Skeletal muscle satellite cell (primary cell): Measurements from ENCODE around the gene GGTLC3. TPM values are rescaled to one million over a fixed set of nuclear protein-coding genes. Genes with fewer than 3 reads are reported as not detected.
"Not testable (repeated sequence)": the region's sequence is repeated elsewhere in the genome, so short reads cannot be mapped to it uniquely, and the experiment has no call there.

Experiments
- H3K27me3 ChIP-seq: 2 replicates; pipeline ENCODE4 v1.7.0; 2013; ENCODE audit warnings: low read length; ENCODE audit not compliant: control insufficient read depth, insufficient read depth
- H3K36me3 ChIP-seq: 2 replicates; pipeline ENCODE4 v1.7.0; 2013; ENCODE audit warnings: mild to moderate bottlenecking, control low read depth, low read length; ENCODE audit not compliant: insufficient read depth
- H3K4me1 ChIP-seq: 2 replicates; pipeline ENCODE4 v1.7.0; 2013; ENCODE audit warnings: low read length; ENCODE audit not compliant: control insufficient read depth, insufficient read depth
- H3K4me2 ChIP-seq: 2 replicates; pipeline ENCODE4 v1.7.0; 2013; ENCODE audit warnings: mild to moderate bottlenecking, low read length
- H3K4me3 ChIP-seq: 2 replicates; pipeline ENCODE4 v1.7.0; 2013; ENCODE audit warnings: low read length
- H3K9ac ChIP-seq: 2 replicates; pipeline ENCODE4 v1.7.0; 2013; ENCODE audit warnings: mild to moderate bottlenecking, low read depth, low read length, moderate library complexity
- H3K9me3 ChIP-seq: replicated peaks from 2 replicates; pipeline ENCODE4 v1.7.0; 2013; ENCODE audit warnings: mild to moderate bottlenecking, control low read depth, low read length
- total RNA-seq: library from RNA; depleted of rRNA; stranded (reverse); fragments of >200 nt; gene quantifications from 2 replicates; pipeline ENCODE4 v1.2.3, GENCODE V29; 2012; rRNA removed

GGTLC3 gene
- not detected in 2 replicates for total RNA-seq

DNA sequence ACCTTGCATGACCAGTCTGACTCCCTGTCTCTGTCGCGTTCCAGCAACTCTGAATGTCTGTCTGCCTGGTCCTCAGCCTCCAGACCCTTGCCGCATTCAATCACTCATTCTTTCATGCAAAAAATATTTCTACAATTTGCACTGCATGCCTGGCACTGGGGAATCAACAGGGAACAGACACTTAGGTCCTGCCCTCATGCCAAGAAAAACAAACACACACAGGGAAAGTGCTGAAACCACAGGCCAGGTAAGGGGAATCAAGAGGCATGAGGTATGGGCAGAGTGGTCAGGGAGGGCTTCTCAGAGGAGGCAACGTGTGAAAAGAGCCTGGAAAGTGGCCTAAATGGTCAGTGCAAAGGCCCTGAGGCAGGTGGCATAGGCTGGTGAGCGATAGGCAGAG is at the start of gene GGTLC3:
Gene GGTLC3, minus strand, starts transcription at position 101 of the 400 bp plus-strand sequence. CDS start 264 bp downstream, outside the sequence.
- not testable (repeated sequence) for H3K9me3 ChIP-seq, H3K4me3 ChIP-seq, H3K4me2 ChIP-seq, H3K9ac ChIP-seq, H3K4me1 ChIP-seq, H3K27me3 ChIP-seq, H3K36me3 ChIP-seq

DNA sequence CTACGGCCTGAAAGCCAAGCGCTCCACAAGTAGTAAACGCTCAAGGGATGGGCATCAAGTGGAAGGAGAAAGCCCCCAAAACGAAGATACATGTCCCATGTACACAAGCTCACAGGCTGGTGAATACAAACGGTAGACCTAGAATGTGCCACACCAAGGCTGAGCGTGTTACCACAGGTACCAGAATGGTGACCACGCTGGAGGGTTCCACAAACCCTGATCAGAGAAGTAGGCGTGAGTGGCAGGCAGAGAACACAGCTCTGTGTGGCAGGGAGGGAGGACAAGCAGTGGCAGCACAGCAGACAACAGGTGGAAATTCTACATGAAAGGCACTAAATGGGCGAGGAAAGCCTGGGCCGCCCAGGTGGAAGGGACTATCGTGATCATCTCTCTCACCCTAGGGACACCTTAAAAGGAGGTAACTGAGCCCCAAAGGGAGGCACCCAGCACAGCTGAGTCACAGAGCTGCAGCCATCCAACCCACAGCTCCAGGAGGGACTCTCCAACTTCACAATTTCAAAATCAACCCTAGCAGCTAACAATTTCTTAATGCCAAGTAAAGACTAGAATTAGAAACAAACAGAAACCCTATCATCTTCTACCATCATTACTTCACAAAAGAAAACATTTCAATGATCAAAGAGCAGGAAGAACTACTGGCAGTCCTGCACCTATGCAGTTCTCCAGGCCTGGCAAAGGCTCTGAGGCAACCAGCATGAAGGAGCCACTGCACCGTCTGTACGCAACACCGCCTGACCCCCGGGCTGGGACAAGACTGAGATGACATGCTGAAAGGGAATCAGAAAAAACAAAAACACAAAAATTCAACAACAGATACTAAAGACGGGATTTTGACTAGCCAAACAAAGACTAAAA is 42.4 kb upstream of the GGTLC3 start:
- not testable (repeated sequence) for H3K4me2 ChIP-seq, H3K4me3 ChIP-seq, H3K27me3 ChIP-seq, H3K9me3 ChIP-seq, H3K9ac ChIP-seq, H3K4me1 ChIP-seq, H3K36me3 ChIP-seq

DNA sequence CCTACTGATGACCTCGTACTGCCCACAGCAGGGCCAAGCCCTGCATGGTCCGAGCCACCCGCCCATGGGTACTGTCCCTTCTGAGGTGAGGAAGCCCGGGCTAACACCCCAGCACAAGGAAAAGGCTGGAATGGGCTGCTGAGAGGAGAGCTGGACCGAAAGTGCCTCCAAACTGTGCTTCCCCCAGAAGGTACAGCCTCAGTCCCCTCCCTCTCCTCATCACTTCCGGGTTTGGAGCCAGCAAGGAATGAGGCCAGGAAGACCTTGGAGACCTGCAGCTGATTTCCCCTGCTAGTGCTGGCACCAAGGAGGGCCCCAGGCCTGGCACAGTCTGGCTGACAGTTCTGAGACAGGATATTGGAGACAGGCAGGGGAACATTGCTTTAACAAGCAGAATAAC is 41.0 kb upstream of the GGTLC3 start:
- not testable (repeated sequence) for H3K4me2 ChIP-seq

DNA sequence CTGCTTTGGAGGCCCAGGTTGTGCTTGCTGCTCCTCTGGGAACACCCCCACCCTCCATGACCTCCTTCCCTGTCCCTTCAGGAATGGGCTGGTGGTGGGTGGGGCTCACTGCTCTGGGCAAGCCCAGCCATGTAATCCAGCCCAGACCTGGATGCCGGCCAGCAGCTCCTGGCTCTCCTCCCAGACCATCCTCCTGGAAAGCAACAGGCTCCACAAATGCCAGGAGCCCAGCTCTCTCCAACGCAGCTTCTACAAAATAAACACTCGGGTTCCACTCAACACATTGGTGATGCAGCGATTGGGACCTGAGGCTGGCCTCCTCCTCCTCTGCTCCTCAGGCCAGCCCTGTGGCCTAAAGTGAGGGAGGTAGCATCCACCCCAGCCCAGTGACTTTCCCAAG is 40.6 kb upstream of the GGTLC3 start:
- not testable (repeated sequence) for H3K27me3 ChIP-seq, H3K4me2 ChIP-seq, H3K9ac ChIP-seq, H3K4me1 ChIP-seq, H3K9me3 ChIP-seq, H3K36me3 ChIP-seq, H3K4me3 ChIP-seq

More for the DNA sequence above, 41.0 kb upstream of the GGTLC3 start:
- not testable (repeated sequence) for H3K9ac ChIP-seq, H3K36me3 ChIP-seq, H3K4me1 ChIP-seq, H3K4me3 ChIP-seq, H3K9me3 ChIP-seq, H3K27me3 ChIP-seq

DNA sequence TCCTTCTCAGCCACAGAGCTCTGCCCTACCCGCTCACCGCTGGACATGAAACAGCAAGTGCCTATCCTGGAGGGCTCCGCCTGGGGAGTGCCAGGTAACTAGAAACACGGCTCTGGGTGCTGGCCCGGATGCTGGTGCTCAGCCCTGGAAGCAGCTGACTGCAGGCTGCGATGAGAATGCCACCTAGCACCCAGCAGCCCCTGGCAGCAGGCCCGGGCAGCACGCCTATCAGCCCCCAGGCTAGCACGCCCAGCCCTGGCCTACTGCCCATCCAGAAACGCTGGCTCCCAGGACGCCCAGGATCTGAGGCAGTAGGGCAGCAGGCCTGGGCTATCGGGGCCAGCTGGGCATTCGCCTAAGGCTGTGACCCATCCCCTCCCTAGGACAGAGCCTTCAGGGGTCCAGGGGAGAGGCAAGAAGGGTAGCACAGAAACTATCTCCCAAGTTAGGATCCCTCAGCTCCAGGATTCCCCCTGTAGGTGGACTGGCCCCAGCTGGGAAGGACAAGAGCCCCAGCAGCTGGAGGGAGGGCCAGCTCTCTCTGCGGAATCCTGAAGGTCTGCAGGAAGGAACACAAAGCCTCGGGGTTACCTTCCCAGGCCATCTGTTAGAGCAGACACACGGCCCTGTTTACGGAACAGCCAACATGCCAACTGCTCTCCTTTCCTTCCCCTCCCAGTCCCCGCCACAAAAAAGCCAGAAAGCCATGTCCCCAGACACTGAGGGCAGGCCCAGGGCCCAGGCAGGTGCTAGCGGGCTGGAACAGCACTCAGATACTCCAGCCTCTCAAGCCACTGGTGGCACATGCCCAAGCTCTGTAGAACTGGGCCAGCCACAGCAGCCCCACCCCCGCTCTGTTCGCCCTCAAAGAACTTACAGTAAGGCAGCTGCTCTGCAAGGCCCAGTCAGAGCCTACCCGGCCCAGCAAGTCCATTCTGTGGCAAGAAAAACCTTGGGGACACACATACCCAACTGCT is 36.6 kb upstream of the GGTLC3 start:
- H3K36me3 ChIP-seq, H3K27me3 ChIP-seq, H3K4me1 ChIP-seq, H3K4me3 ChIP-seq, H3K4me2 ChIP-seq, H3K9ac ChIP-seq, H3K9me3 ChIP-seq: not testable (repeated sequence)

DNA sequence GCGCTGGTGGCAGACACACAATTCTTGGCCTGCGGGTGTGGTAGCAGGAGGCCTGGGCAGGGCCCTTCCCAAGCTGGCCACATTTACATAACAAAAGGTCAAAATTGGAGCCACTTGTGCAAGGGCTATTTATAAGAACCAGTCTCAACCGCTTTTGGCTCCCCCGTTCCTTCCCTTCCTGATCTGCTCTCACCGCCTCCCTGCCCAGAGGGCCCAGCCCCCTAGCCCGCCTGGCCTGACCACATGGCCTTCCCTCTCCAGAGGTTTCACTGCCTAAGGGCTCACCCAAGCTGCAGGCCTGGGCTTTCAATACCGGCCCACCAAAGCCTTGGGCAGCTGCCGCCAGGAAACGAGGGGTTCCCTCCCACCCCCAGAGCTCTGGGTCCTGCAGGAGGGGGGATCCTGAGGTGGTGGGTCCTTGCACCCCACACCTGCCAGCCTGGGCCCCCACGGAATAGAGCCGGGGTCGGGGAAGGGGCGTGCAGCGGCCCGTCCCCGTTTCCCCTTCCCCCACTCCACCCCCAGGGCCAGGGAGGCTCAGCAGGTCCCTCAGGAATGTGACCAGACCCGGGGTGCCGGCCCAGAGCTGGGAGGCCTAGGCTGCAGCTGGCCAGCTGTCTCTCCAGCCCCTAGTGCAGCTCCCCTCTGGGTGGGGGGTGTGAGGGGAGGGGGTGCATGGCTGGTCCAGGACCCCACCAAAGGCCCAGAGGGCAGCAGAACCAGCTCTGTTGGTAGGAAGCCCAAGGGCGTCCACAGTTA is 35.1 kb upstream of the GGTLC3 start:
- not testable (repeated sequence) for H3K4me3 ChIP-seq, H3K36me3 ChIP-seq, H3K9ac ChIP-seq, H3K9me3 ChIP-seq, H3K27me3 ChIP-seq, H3K4me2 ChIP-seq, H3K4me1 ChIP-seq

DNA sequence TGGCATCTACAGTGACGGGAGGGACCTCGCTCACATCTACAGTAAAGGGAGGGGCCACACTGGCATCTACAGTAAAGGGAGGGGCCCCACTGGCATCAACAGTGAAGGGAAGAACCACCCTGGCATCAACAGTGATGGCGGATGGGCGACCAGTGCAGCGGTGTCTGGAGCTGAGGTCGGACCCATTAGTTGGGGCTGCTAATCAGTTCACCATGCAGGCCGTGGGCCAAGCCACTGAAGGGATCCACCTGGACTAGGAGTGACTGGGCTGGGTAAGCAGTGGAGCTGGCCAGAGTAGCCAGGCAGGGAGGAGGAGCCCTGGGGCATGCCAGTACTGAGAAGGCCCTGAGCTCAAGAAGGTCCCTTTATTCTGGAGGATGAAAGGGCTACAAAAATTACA is 33.1 kb upstream of the GGTLC3 start:
- not testable (repeated sequence) for H3K4me1 ChIP-seq, H3K36me3 ChIP-seq, H3K4me3 ChIP-seq, H3K27me3 ChIP-seq, H3K4me2 ChIP-seq, H3K9ac ChIP-seq, H3K9me3 ChIP-seq

DNA sequence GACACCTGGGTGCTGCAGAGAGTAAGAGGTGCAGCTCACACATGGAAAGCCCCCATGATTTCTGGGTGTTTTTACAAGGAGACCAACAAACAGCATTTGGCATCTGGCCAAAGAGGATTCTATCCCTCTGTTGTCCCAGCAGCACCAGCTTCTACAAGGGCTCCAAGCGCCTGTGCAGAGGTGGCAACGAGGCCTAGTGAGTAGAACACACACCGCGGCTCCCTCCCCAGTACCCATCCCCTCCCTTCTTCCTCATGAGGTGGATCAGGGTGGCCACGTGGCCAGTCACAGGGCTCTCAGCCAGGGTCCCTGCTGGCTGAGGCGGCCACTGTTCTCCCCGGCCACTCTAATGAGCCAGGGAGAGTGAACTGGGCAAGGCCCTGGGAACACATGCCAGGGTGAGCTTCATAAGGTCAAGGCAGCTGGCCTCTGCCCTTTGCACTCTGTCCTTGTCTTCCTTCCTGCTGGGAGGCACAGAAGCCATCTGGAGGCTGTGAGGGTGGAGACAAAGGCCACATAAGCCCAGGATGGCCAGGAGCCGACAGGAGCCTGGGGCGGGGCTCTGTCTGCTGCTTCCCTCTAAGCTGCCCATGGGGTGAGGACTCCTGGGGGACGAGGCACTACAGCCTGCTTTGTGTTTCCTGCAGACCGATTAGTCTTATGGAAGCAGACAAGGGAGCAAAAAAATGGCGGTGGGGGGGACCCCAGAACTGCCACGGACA is 31.7 kb upstream of the GGTLC3 start:
- not testable (repeated sequence) for H3K9ac ChIP-seq, H3K36me3 ChIP-seq, H3K4me2 ChIP-seq, H3K4me3 ChIP-seq, H3K4me1 ChIP-seq, H3K27me3 ChIP-seq, H3K9me3 ChIP-seq

DNA sequence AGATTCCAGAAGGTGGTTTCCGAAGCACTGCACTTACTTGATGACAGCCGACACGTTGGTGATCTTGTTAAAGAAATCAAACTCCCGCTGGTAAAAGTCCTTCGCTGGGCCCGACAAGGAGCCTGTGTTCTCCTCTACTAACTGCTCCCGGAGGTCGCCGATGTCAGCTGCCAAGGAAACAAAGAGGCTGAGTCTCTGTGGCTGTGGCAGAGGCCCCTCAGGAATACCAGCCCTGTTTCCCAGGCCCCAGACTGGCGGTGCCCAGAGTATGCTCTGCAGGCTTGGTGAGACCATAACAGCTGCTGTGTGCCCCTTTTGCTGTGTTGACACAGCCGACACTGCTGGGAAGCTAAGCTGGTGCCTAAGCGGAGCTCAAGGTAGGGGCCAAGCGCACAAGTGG is 26.7 kb upstream of the GGTLC3 start:
- not testable (repeated sequence) for H3K9me3 ChIP-seq, H3K4me3 ChIP-seq, H3K36me3 ChIP-seq, H3K9ac ChIP-seq, H3K4me1 ChIP-seq, H3K4me2 ChIP-seq, H3K27me3 ChIP-seq

DNA sequence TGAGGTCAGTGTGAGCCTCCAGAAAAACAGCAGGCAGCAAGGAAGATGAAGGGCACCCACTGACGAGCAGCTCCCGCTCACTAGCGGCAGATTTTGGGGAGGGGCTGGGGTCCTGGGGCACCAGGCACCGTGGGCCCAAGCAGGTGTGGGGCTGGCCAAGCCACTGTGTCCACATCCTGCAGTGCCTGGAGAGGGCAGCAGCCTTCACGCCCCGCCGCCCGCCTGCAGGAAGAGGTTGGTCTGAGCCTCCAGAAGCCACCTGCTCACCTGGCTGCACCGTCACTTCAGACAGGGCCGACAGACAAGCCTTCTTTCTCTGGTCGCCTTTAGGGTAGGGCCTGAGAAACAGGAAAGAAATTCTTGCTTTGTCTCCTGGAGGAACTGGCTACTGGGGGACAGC is 25.4 kb upstream of the GGTLC3 start:
- H3K9ac ChIP-seq, H3K4me1 ChIP-seq, H3K9me3 ChIP-seq, H3K4me3 ChIP-seq, H3K4me2 ChIP-seq, H3K27me3 ChIP-seq, H3K36me3 ChIP-seq: not testable (repeated sequence)

DNA sequence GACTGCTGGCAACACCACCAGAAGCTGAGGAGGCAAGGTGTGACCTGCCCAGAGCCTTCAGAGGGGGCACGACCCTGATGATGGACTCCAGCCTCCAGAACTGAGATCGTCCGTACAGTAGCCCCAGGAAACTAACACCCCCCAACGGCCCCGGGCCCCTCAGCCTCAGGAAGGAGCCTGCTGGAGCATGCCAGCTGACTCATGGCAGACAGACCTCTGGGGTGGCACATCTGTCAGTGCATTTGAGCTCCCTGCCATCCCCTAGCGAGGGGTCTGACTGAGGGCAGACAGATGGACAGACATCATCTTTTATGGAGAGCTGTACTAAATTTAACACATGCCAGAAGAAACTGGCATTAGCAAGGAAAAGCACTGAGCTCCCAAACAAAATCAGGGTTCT is 22.0 kb upstream of the GGTLC3 start:
- H3K9me3 ChIP-seq, H3K4me1 ChIP-seq, H3K9ac ChIP-seq, H3K36me3 ChIP-seq, H3K4me2 ChIP-seq, H3K4me3 ChIP-seq, H3K27me3 ChIP-seq: not testable (repeated sequence)
